ENCODE measurements around the gene IDNK. TPM values are rescaled to one million over a fixed set of nuclear protein-coding genes. Genes with fewer than 3 reads are reported as not detected.

The IDNK gene
- total and polyA plus RNA-seq, 2 experiments from 2014 or later, result 1.6 to 5.9 TPM

DNA sequence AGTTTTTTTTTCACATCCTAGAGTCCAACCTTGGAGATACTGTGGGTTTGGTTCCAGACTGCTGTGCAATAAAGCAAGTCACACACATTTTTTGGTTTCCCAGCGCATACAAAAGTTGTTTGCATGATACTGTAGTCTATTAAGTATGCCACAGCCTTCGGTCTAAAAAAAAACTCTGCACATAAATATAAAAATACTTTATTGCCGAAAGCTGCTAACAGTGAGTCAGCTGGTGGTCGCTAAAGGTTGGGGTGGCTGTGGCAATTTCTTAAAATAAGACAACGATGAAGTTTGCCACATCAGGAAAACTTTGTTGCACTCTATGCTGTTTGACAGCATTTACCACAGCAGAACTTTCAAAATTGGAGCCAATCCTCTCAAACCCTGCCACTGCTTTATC is 47.4 kb downstream of the IDNK start:
- DNase-seq, result no peak
- Histone ChIP-seq H3K4me3 (no peak overlapping the region), H3K4me1 (ENCODE audit: insufficient read depth) (0 out of 2 replicates have a peak, but pooled peaks cover 5% of the 10 kb centered on the region), H3K36me3 (ENCODE audit: low read depth) (peaks cover 56% of the 10 kb centered on the region), H3K27ac (no peak overlapping the region), H3K79me2 (ENCODE audit: insufficient read depth) (peaks cover 100% of the 10 kb centered on the region), H3K9me2 (ENCODE audit: insufficient read depth) (no peaks in the 10 kb centered on the region), H3K9me3 (ENCODE audit: low read depth) (no peaks in the 10 kb centered on the region), H3K27me3 (replicated peaks; ENCODE audit: insufficient read depth) (no peaks in the 10 kb centered on the region), H4K20me1 (ENCODE audit: insufficient read depth) (no peaks in the 10 kb centered on the region), H3K9ac (no peak overlapping the region), H3F3A (ENCODE audit: insufficient read depth) (0 out of 2 replicates have a peak, but pooled peaks cover 3% of the 10 kb centered on the region), H2AFZ (no peak overlapping the region), H3K4me2 (ENCODE audit: unreplicated experiment) (no peak overlapping the region)
- 55 to 59% methylated on average over 5 of the region's 5 CpGs for WGBS, 2 experiments (ENCODE audit: low coverage in 1 of 2, low lambda C conversion rate in 2 of 2, missing lambda C conversion rate in 2 of 2)
- in situ Hi-C loops (cut with MboI), result no loop called here
- no peak for TF ChIP-seq EZH2phosphoT487 (IDR thresholded peaks at IDR 0.05; ENCODE audit: insufficient read depth, low read depth)
- TF ChIP-seq EZH2 (IDR thresholded peaks at IDR 0.05; ENCODE audit: insufficient read depth, poor library complexity, severe bottlenecking), result no peak

DNA sequence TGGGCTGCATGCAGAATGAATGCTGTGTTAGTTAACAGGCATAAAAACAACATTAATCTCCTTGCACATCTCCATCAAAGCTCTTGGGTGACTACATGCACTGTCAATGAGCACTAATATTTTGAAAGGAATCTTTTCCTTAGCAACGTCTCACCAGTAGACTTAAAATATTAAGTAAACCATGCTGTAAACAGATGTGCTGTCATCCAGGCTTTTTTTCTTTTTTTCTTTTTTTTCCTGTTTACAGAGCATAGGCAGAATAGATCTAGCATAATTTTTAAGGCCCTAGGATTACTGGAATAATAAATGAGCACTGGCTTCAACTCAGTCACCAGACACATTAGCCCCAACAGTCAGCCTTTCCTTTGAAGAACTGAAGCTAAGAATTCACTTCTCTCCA is 48.5 kb downstream of the IDNK start:
- Histone ChIP-seq H3K4me1 (ENCODE audit: insufficient read depth) (0 out of 2 replicates have a peak, but pooled peaks cover 11% of the 10 kb centered on the region), H2AFZ (no peak overlapping the region), H3K4me2 (ENCODE audit: unreplicated experiment) (no peak overlapping the region), H3K27me3 (replicated peaks; ENCODE audit: insufficient read depth) (no peaks in the 10 kb centered on the region), H3K9ac (no peak overlapping the region), H3K79me2 (ENCODE audit: insufficient read depth) (peaks cover 100% of the 10 kb centered on the region), H3F3A (ENCODE audit: insufficient read depth) (0 out of 2 replicates have a peak, but pooled peaks cover 4% of the 10 kb centered on the region), H3K27ac (no peak overlapping the region), H3K4me3 (no peak overlapping the region), H3K9me3 (ENCODE audit: low read depth) (no peaks in the 10 kb centered on the region), H3K36me3 (ENCODE audit: low read depth) (peaks cover 58% of the 10 kb centered on the region), H3K9me2 (ENCODE audit: insufficient read depth) (no peaks in the 10 kb centered on the region), H4K20me1 (ENCODE audit: insufficient read depth) (no peaks in the 10 kb centered on the region)
- in situ Hi-C loops (cut with MboI), result no loop called here
- 6 to 16% methylated on average over 1 of the region's 1 CpG for WGBS, 2 experiments (ENCODE audit: low coverage in 1 of 2, low lambda C conversion rate in 2 of 2, missing lambda C conversion rate in 2 of 2)
- TF ChIP-seq EZH2 (IDR thresholded peaks at IDR 0.05; ENCODE audit: insufficient read depth, poor library complexity, severe bottlenecking) (no peak), EZH2phosphoT487 (IDR thresholded peaks at IDR 0.05; ENCODE audit: insufficient read depth, low read depth) (no peak)
- DNase-seq, result no peak

DNA sequence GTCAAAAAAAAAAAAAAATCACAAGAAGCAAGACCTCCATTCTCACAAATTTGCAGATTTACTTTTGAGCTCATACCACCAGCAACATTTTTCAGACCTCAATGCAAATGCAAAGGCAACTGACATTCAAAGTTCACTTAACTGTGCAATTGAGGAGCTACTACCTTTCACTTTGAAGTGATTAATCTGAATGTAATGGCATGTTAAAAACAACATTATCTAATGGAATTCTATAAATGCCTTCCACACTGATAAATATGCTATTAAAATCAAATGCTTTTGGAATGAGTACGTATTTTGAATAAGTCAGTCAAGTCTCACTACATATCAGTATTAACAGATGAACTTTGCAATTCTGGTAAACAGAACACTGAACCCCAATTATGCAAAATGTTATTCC is 52.5 kb downstream of the IDNK start:
- H3K9ac ChIP-seq, result no peak overlapping the region
- H3K27ac ChIP-seq, result no peak overlapping the region
- H3K9me2 ChIP-seq (ENCODE audit: insufficient read depth), result no peaks in the 10 kb centered on the region
- TF ChIP-seq EZH2phosphoT487 (IDR thresholded peaks at IDR 0.05; ENCODE audit: insufficient read depth, low read depth) (no peak), EZH2 (IDR thresholded peaks at IDR 0.05; ENCODE audit: insufficient read depth, poor library complexity, severe bottlenecking) (no peak)
- no peaks in the 10 kb centered on the region for H3K9me3 ChIP-seq (ENCODE audit: low read depth)
- in situ Hi-C loops (cut with MboI), result no loop called here
- no peaks in the 10 kb centered on the region for H3K27me3 ChIP-seq (replicated peaks; ENCODE audit: insufficient read depth)
- H3K4me2 ChIP-seq (ENCODE audit: unreplicated experiment), result no peak overlapping the region
- peaks cover 50% of the 10 kb centered on the region for H3K36me3 ChIP-seq (ENCODE audit: low read depth)
- H3K4me1 ChIP-seq (ENCODE audit: insufficient read depth), result peaks cover 20% of the 10 kb centered on the region
- no peak for DNase-seq
- peaks cover 2% of the 10 kb centered on the region; the same call in 1 of the 2 replicates for H4K20me1 ChIP-seq (ENCODE audit: insufficient read depth)
- no peak overlapping the region for H2AFZ ChIP-seq
- WGBS, 2 experiments (ENCODE audit: low coverage in 1 of 2, low lambda C conversion rate in 2 of 2, missing lambda C conversion rate in 2 of 2), result 60 to 83% methylated on average over 1 of the region's 1 CpG
- no peak overlapping the region for H3K4me3 ChIP-seq
- H3F3A ChIP-seq (ENCODE audit: insufficient read depth), result 0 out of 2 replicates have a peak, but pooled peaks cover 7% of the 10 kb centered on the region
- peaks cover 100% of the 10 kb centered on the region for H3K79me2 ChIP-seq (ENCODE audit: insufficient read depth)

DNA sequence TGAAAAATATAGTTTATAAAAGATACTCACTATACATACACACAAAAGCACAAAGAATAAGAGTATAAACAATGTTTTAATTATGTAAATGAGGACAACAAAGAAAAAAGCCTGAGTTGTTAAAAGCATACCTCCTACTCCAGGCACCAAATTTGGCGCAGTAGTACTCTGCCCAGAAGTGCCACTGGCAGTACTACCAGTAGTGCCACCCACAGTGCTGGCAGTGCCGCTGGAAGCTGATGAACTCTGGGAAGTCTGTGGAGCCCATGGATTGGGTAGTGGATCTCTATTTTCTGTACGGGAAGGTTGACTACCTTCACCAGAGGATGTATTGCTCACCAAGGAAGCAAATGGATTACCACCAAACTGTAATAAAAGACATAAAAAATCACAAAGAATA is 54.7 kb downstream of the IDNK start:
- in situ Hi-C loops (cut with MboI), result no loop called here
- no peak overlapping the region for H3K4me3 ChIP-seq
- no peak for DNase-seq
- H3K27ac ChIP-seq, result no peak overlapping the region
- 0 out of 2 replicates have a peak, but pooled peaks cover 7% of the 10 kb centered on the region for H3F3A ChIP-seq (ENCODE audit: insufficient read depth)
- peaks cover 20% of the 10 kb centered on the region for H3K4me1 ChIP-seq (ENCODE audit: insufficient read depth)
- no peak overlapping the region for H3K4me2 ChIP-seq (ENCODE audit: unreplicated experiment)
- H3K9me3 ChIP-seq (ENCODE audit: low read depth), result no peaks in the 10 kb centered on the region
- no peak for TF ChIP-seq EZH2phosphoT487 (IDR thresholded peaks at IDR 0.05; ENCODE audit: insufficient read depth, low read depth)
- no peak for TF ChIP-seq EZH2 (IDR thresholded peaks at IDR 0.05; ENCODE audit: insufficient read depth, poor library complexity, severe bottlenecking)
- H3K27me3 ChIP-seq (replicated peaks; ENCODE audit: insufficient read depth), result no peaks in the 10 kb centered on the region
- WGBS, 2 experiments (ENCODE audit: low coverage in 1 of 2, low lambda C conversion rate in 2 of 2, missing lambda C conversion rate in 2 of 2), result 86 to 87% methylated on average over 3 of the region's 3 CpGs
- H3K79me2 ChIP-seq (ENCODE audit: insufficient read depth), result peaks cover 100% of the 10 kb centered on the region
- no peaks in the 10 kb centered on the region for H3K9me2 ChIP-seq (ENCODE audit: insufficient read depth)
- peaks cover 13% of the 10 kb centered on the region; the same call in 1 of the 2 replicates for H4K20me1 ChIP-seq (ENCODE audit: insufficient read depth)
- no peak overlapping the region for H2AFZ ChIP-seq
- H3K36me3 ChIP-seq (ENCODE audit: low read depth), result peaks cover 36% of the 10 kb centered on the region
- no peak overlapping the region for H3K9ac ChIP-seq

Measured in GM23248 (cell line).